K562 (cell line): ENCODE results near the gene SAFB. TPM values are rescaled to one million over a fixed set of nuclear protein-coding genes. Genes with fewer than 3 reads are reported as not detected.

ENCODE experiments used
- ADNP ChIP-seq: fragments of 200-800 bp; sonication (Bioruptor generic); IDR thresholded peaks from 2 replicates; pipeline ENCODE4 v1.6.1; 2016; ENCODE audit warnings: missing genetic modification characterization, missing compliant biosample characterization
- MAZ ChIP-seq, 2 experiments: fragments of 450-650 bp in 1 of 2; sonication (generic) in 1 of 2; formaldehyde crosslinking; IDR thresholded peaks in 1 of 2; conservative IDR thresholded peaks in 1 of 2; 2 replicates each; pipeline versions ENCODE4 v1.4.0 to v1.5.0; 2020; ENCODE audit warnings: mild to moderate bottlenecking in 1 of 2, missing genetic modification reagents in 1 of 2
- MCM5 ChIP-seq: fragments of 450-650 bp; IDR thresholded peaks from 2 replicates; pipeline ENCODE4 v1.6.1; 2016; ENCODE audit warnings: low read depth
- PTTG1 ChIP-seq: fragments of 450-650 bp; IDR thresholded peaks from 2 replicates; pipeline ENCODE4 v1.6.1; 2016; ENCODE audit warnings: low read depth, mild to moderate bottlenecking, missing genetic modification characterization, missing compliant biosample characterization
- RBM22 ChIP-seq: fragments of 200-400 bp; formaldehyde crosslinking; IDR thresholded peaks from 2 replicates; pipeline ENCODE4 v1.6.1; 2018; ENCODE audit warnings: low read length, low read depth; ENCODE audit not compliant: poor library complexity, severe bottlenecking
- RFX1 ChIP-seq: fragments of 450-650 bp; IDR thresholded peaks from 2 replicates; pipeline ENCODE4 v1.6.1; 2016; ENCODE audit warnings: mild to moderate bottlenecking, moderate library complexity
- SMAD1 ChIP-seq: fragments of 150-350 bp; IDR thresholded peaks from 2 replicates; pipeline ENCODE4 v1.6.1; 2014; ENCODE audit warnings: low read length, low read depth; ENCODE audit not compliant: partially characterized antibody
- ZBTB1 ChIP-seq: sonication (generic); formaldehyde crosslinking; IDR thresholded peaks from 2 replicates; pipeline ENCODE4 v1.8.1; 2023; ENCODE audit warnings: missing genetic modification reagents, low read depth, mild to moderate bottlenecking, borderline replicate concordance
- ZBTB17 ChIP-seq: fragments of 450-650 bp; formaldehyde crosslinking; IDR thresholded peaks from 2 replicates; pipeline ENCODE4 v1.4.0; 2020; ENCODE audit warnings: mild to moderate bottlenecking
- ZC3H11A ChIP-seq: IDR thresholded peaks from 2 replicates; pipeline ENCODE4 v1.6.1; 2012; ENCODE audit warnings: low read depth, low read length, improper control_type of control experiment
- ZZZ3 ChIP-seq: fragments of 450-650 bp; IDR thresholded peaks from 2 replicates; pipeline ENCODE4 v1.6.1; 2016; ENCODE audit warnings: antibody characterized with exemption, mild to moderate bottlenecking, moderate library complexity
- polyA plus RNA-seq, 8 experiments: library from polyadenylated mRNA; depleted of rRNA in 4 of 8; stranded (reverse) in 5 of 8; unstranded in 3 of 8; fragments of >200 nt; fragmentation: Nextera tagmentation in 2 of 8; fragmentation: Illumina TruSeq in 1 of 8; extraction: Ambion mirVana in 2 of 8; extraction: Trizol in 1 of 8; gene quantifications; 2 replicates each; pipeline versions ENCODE4 v1.2.1 to v1.2.3, GENCODE V29; 2011 to 2014; ENCODE audit warnings: inconsistent platforms in 1 of 8, missing spikeins in 1 of 8
- total RNA-seq, 7 experiments: library from RNA; depleted of rRNA in 6 of 7; stranded (reverse); fragments of >200 nt in 6 of 7; fragmentation: Illumina TruSeq in 2 of 7; extraction: Trizol in 2 of 7; gene quantifications; 2 replicates each; pipeline versions ENCODE4 v1.2.1 to v1.2.3, GENCODE V29; 2011 to 2021; ENCODE audit warnings: low replicate concordance in 1 of 7
- TF ChIP-seq, protein P1 (sequence below): fragments of 250-450 bp; sonication (Bioruptor Pico); IDR thresholded peaks from 2 replicates; pipeline ENCODE4 v1.5.0; 2021; ENCODE audit warnings: mild to moderate bottlenecking, borderline replicate concordance
- TF ChIP-seq, protein P2 (sequence below): fragments of 450-650 bp; IDR thresholded peaks from 2 replicates; pipeline ENCODE4 v1.6.1; 2016; ENCODE audit warnings: low read depth
- TF ChIP-seq, protein P3 (sequence below): sonication (generic); formaldehyde crosslinking; IDR thresholded peaks from 2 replicates; pipeline ENCODE4 v1.8.0; 2022; ENCODE audit warnings: missing genetic modification reagents, mild to moderate bottlenecking, borderline replicate concordance

Gene SAFB
- total and polyA plus RNA-seq, 9 of the 15 experiments (the other 6 are each of a cell fraction or from before 2014, with no cell fraction given), result 1.1 to 151 (median 83.1) TPM

DNA sequence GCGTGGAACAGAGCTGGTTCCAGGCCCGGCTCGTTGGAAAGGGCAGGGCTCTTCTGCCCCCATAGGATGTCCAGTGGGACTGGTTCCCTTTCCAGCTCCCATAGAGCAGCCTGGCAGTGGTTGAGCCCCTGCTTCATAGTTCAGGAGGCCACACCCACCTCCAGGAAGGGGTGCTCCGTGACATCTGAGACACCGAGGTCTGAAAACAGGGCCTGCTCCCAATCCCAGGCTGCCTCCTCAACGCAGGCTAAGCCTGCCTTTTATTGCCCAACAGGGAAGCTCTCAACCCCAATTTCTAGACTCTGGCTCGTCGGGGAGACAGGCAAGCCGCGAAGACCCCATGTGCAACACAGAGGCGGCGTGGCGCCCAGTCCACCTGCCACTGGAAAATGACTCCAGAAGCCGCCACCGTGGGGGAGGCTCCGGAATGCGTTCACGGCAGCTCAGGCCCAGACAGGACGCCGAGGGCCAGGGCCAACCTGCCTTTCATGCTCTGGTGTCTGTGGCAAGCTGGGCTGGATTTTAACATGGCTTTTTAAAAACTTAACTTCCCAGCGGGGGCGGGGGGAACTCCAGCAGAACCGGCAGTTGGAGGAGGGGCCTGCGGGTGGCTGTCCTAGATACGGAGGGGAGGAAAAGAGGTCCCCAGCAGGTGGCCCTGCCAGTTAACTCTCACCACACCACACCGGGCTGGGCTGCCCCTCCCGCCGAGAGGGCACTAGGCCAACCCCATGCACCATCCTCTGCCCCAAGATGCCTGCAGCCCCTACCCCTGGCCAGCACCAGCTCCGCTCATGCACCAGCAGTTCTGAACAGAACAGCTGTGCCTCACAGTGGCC, 37.2 kb upstream of the SAFB start (continued):
- TF ChIP-seq RBM22, result peak; percentile 13
- no peak for TF ChIP-seq ADNP (tag)
- TF ChIP-seq ZZZ3, result no peak
- no peak for TF ChIP-seq ZBTB17 (CRISPR knock-in tag)
- no peak for TF ChIP-seq RFX1
- TF ChIP-seq MCM5, result no peak
- no peak for TF ChIP-seq ZBTB1 (CRISPR knock-in tag)
- no peak for TF ChIP-seq ZC3H11A
- peak in 1 of 2 experiments; percentile 47; a peak in 1 of 4 replicates for TF ChIP-seq MAZ (CRISPR knock-in tag; conservative IDR thresholded peaks at IDR 0.05 in 1 of 2, IDR thresholded peaks at IDR 0.05 in 1 of 2)
- TF ChIP-seq, protein P1, sequence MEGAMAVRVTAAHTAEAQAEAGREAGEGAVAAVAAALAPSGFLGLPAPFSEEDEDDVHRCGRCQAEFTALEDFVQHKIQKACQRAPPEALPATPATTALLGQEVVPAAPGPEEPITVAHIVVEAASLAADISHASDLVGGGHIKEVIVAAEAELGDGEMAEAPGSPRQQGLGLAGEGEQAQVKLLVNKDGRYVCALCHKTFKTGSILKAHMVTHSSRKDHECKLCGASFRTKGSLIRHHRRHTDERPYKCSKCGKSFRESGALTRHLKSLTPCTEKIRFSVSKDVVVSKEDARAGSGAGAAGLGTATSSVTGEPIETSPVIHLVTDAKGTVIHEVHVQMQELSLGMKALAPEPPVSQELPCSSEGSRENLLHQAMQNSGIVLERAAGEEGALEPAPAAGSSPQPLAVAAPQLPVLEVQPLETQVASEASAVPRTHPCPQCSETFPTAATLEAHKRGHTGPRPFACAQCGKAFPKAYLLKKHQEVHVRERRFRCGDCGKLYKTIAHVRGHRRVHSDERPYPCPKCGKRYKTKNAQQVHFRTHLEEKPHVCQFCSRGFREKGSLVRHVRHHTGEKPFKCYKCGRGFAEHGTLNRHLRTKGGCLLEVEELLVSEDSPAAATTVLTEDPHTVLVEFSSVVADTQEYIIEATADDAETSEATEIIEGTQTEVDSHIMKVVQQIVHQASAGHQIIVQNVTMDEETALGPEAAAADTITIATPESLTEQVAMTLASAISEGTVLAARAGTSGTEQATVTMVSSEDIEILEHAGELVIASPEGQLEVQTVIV (CRISPR knock-in tag), result no peak
- TF ChIP-seq, protein P2, sequence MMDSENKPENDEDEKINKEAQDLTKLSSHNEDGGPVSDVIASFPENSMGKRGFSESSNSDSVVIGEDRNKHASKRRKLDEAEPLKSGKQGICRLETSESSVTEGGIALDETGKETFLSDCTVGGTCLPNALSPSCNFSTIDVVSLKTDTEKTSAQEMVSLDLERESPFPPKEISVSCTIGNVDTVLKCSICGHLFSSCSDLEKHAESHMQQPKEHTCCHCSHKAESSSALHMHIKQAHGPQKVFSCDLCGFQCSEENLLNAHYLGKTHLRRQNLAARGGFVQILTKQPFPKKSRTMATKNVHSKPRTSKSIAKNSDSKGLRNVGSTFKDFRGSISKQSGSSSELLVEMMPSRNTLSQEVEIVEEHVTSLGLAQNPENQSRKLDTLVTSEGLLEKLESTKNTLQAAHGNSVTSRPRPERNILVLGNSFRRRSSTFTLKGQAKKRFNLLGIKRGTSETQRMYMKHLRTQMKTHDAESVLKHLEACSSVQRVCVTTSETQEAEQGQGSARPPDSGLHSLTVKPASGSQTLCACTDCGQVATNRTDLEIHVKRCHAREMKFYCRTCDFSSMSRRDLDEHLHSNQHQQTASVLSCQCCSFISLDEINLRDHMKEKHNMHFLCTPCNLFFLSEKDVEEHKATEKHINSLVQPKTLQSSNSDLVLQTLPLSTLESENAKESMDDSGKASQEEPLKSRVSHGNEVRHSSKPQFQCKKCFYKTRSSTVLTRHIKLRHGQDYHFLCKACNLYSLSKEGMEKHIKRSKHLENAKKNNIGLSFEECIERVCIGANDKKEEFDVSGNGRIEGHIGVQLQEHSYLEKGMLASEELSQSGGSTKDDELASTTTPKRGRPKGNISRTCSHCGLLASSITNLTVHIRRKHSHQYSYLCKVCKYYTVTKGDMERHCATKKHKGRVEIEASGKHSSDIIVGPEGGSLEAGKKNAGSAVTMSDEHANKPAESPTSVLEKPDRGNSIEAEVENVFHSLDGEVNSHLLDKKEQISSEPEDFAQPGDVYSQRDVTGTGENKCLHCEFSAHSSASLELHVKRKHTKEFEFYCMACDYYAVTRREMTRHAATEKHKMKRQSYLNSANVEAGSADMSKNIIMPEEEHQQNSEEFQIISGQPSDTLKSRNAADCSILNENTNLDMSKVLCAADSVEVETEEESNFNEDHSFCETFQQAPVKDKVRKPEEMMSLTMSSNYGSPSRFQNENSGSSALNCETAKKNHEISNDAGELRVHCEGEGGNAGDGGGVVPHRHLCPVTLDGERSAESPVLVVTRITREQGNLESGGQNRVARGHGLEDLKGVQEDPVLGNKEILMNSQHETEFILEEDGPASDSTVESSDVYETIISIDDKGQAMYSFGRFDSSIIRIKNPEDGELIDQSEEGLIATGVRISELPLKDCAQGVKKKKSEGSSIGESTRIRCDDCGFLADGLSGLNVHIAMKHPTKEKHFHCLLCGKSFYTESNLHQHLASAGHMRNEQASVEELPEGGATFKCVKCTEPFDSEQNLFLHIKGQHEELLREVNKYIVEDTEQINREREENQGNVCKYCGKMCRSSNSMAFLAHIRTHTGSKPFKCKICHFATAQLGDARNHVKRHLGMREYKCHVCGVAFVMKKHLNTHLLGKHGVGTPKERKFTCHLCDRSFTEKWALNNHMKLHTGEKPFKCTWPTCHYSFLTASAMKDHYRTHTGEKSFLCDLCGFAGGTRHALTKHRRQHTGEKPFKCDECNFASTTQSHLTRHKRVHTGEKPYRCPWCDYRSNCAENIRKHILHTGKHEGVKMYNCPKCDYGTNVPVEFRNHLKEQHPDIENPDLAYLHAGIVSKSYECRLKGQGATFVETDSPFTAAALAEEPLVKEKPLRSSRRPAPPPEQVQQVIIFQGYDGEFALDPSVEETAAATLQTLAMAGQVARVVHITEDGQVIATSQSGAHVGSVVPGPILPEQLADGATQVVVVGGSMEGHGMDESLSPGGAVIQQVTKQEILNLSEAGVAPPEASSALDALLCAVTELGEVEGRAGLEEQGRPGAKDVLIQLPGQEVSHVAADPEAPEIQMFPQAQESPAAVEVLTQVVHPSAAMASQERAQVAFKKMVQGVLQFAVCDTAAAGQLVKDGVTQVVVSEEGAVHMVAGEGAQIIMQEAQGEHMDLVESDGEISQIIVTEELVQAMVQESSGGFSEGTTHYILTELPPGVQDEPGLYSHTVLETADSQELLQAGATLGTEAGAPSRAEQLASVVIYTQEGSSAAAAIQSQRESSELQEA, result no peak
- TF ChIP-seq, protein P3, sequence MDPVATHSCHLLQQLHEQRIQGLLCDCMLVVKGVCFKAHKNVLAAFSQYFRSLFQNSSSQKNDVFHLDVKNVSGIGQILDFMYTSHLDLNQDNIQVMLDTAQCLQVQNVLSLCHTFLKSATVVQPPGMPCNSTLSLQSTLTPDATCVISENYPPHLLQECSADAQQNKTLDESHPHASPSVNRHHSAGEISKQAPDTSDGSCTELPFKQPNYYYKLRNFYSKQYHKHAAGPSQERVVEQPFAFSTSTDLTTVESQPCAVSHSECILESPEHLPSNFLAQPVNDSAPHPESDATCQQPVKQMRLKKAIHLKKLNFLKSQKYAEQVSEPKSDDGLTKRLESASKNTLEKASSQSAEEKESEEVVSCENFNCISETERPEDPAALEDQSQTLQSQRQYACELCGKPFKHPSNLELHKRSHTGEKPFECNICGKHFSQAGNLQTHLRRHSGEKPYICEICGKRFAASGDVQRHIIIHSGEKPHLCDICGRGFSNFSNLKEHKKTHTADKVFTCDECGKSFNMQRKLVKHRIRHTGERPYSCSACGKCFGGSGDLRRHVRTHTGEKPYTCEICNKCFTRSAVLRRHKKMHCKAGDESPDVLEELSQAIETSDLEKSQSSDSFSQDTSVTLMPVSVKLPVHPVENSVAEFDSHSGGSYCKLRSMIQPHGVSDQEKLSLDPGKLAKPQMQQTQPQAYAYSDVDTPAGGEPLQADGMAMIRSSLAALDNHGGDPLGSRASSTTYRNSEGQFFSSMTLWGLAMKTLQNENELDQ (CRISPR knock-in tag), result no peak
- TF ChIP-seq SMAD1, result no peak
- no peak for TF ChIP-seq PTTG1 (tag)
